Muscle of back (tissue), 11 donors: ENCODE results near the gene SUGCT. TPM values are rescaled to one million over a fixed set of nuclear protein-coding genes. Genes with fewer than 3 reads are reported as not detected.
A peak's percentile ranks its signal among the peaks of the same experiment; 100 is the strongest.
"Not testable (repeated sequence)": the region's sequence is repeated elsewhere in the genome, so short reads cannot be mapped to it uniquely, and the experiment has no call there.

Experiments
- DNase-seq, 3 donors: peaks; one replicate each; pipeline versions ENCODE4 v3.0.0 to v3.0.0-alpha.2; 2013
- polyA plus RNA-seq, 10 donors: library from polyadenylated mRNA; unstranded; fragments of 120-200 nt; gene quantifications; one replicate each; pipeline ENCODE4 v1.2.1, GENCODE V29; 2013; ENCODE audit not compliant: insufficient read length in 10 of 10

SUGCT gene
- polyA plus RNA-seq, 10 donors, result 2.1 to 3.8 (median 3.1) TPM

DNA sequence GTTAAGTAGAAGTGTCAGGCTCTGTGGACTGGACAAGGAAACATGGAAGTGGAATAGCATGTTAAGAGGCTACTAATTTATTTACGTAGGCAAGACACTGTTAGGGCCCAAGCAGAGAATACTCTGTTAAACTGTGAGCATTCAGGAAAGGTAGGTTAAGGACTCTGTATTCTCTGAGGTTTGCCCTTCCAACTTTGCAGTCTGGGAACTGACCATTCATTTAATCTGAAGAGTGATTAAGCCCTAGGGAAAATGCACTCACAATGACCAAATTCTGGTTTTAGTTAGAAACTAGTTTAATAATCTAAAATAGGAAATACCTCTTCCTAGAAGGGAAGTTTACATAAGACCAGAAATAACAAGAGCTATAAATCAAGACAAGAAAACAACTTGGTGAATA, 266.6 kb downstream of the SUGCT start:
- DNase-seq, result no peak

DNA sequence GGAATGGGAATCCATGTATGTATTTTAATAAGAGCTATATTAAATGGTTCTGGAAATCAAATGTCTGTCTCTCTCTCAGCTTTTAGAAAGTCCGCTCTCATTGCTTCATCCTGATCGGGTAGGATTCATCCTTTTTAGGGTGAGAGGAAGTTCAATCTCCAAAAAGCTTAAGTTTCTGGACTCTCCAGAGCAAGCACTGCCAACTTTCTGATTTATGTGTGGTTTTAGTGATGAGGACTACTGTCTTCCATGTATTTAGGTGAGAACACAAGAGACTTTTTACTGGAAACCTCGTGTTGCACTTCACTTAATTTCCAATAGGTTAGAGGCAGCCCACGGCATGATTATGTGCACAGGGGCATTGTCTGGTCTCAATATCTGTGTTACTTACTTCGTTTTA, 267.9 kb downstream of the SUGCT start:
- DNase-seq, result peak; percentile 13 to 75 (median 45)

DNA sequence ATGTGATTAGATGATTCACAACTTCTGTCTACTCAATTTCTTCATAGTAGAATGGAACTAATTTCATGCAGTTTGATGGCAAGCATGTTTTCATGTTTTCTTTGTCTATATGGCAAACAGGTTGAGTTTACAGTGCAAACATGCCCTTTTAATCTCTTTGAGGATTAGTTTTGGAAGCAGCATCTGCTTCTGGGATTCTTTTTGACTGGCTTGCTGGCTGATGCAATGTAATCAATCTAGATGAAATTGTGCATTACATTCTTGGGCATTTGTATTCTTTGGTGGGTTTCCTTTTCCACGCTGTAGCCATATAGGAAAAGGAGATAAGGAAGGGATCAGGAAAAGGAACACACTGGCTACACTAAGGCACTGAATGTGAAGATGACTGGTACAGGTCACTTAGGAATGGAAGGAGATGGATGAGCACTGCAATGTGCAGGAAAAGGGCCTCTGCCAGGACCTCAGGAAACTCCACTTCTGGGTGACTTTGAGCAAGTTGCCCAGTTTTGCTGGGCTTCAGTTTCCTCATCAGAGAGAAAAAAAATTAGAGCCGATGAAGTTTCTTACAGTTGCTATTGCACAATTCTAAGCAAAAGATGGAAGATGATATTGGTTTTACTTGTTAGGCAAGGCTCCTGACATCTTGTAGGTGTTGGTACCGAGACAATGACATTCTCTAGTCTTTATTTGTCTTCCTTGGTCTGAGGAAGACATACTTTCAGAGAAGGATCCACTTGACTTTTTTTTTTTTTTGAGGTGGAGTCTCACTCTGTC, 269.1 kb downstream of the SUGCT start:
- no peak for DNase-seq

DNA sequence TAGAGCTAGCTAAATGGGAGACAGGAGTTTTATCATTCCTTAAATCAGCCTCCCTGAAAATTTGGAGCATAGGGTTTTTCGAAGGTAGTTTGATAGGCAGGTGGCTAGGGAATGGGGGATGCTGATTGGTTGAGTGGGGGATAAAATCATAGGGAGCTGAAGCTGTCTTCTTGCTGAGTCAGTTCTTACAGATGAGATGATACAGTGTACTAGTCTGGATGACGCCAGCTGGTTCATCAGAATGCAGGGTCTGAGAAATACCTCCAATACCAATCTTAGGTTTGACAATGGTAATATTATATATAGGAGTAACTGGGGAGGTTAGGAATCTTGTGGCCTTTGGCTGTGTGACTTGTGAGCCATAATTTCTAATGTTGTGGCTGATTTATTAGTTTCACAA, 271.2 kb downstream of the SUGCT start:
- no peak for DNase-seq

DNA sequence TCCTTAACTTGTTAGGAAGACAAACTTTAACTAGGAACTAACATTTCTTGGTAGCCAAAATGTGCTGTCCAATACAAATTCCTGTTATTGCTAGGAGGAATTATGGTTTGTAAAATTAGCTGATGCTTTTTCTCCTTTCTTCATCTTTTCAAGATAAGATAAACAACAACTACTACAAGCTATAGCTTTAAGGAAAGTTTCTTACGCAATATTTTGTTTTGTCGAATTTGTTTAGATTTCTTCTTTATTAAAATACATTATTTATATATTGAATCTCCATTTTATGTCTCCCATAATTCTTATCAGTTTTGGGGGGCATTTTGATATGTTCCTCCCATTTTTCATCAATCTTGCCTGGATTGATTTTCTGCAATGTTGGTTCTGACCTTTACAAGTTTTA, 277.5 kb downstream of the SUGCT start:
- DNase-seq, result no peak

DNA sequence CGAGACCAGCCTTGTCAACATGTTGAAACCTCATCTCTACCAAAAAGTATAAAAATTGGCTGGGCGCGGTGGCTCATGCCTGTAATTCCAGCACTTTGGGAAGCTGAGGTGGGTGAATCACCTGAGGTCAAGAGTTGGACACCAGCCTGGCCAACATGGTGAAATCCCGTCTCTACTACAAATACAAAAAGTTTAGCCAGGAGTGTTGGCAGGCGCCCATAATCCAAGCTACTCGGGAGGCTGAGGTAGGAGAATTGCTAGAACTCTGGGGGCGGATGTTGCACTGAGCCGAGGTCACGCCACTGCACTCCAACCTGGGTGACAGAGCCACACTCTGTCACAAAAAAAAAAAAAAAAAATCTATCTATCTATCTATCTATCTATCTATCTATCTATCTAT, 279.9 kb downstream of the SUGCT start:
- not testable (repeated sequence) for DNase-seq

DNA sequence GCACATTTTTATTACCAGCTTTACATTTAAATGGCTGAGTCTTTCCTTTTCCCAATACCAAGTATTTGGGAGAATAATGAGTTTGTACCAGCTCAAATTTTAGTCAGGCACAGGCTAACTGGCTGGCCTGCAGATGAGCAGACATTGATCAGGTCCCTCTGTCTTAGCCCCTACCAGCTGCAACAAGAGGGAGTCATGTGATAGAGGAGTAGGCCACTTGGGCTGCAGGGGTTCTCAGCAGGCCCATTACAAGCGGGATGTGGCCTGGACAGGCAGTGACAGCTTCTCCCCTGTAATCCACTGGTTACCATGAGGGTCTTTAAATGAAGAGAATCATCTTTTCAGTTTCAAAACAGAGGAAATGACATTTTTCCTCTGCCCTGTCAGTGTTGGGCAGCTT, 283.6 kb downstream of the SUGCT start:
- DNase-seq, result no peak

DNA sequence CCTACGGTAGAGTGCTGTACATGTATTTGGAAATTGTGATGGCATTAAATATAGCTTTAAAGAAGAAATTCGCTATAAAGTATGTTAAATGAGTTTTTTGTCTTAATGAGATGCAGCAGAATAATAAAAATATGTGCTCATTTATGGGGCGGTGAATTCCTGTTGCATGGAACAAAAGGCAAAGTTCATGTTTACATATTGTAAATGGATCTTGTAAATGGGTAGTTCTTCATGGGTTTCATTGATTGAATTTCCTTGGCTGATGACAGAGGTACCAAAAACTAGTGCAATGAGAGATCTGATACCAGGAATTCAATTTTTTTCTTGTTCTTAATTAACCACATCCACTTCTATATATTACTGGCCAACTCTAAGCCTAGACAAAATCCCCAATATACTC, 284.2 kb downstream of the SUGCT start:
- DNase-seq, result no peak

DNA sequence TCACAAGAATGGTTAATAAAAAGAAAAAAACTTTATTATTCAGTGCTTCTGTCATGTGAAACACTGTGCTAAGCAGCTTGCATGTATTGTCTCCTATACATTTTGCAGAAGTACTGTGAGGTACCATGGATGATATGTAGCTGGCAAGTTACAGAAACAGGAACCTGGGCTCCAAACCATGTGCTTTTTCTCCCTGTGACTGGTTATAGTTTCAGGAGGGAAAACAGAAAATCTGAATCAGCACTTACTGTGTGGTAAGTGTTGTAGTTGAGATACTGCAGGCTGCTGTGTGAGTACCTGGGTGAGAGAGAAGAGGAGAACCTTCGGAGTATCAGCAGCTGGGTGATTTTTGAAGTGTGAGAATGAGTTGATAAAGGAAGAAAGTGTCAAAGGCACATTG, 285.0 kb downstream of the SUGCT start:
- DNase-seq, result no peak

DNA sequence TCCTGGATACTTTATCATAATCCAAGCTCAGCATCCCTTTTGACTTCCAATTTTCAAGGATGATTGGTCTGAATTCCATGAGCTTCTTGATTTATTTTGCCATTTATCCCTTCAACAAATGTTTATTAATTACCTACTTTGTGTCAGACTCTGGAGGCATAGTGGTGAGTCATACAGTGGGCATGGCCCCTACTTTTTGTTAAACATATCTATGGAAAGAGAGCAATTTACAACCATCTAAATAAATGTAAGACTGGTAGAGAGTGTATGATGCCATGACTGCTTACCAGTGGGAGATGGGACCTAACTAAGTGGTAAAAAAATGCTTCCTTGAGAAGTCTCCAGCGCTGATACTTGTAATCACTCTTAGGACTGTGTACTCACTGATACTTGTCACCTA, 286.6 kb downstream of the SUGCT start:
- no peak for DNase-seq

DNA sequence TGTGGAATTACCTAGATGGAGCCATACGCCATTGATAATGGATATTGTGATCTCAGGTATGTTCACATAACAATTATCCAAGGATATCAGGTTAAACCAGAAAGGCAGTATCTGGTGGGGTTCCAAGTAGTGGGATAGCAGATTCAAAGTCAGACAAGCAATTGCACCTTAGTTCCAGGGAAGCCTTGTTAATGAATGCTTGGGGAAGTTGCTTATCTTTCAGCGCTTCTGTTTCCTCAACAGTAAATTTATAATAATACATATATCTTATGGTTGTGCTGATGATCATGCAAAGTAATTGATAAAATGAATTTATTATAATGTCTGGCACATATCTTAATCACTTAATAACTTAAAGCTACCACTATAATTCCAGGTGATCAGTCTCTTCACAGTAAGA, 290.9 kb downstream of the SUGCT start:
- DNase-seq, result no peak

DNA sequence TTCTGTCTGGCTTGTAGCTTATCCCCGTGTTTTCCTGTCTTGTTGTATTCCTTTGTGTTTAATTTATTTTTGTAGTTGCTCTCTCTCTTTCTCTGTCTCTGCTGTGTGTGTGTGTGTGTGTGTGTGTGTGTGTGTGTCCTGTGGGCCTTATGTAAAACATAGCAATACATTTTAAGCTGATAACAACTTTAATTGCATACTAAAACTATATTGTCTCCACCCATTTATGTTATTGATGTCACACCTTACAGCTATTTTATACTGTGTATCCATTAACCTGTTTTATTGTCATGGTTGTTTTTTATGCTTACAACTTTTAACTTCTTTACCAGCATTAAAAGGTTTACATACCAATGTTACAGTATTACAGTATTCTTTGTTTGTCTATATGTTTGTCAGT, 293.6 kb downstream of the SUGCT start:
- no peak for DNase-seq

DNA sequence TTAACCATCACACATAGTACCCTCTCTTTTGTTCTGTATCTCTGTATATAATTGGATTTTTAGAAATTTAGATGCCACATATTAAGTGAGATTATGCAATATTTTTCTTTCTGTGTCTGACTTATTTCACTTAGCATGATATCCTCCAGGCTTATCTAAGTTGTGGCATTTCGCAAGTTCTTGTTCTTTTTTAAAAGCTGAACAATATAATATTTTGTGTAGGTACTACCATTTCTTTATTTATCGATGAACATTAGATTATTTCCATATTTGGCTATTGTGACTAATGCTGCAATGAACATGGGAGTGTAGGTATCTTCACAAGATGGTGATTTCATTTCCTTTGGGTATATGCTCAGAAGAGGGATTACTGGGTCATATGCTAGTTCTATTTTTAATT, 295.0 kb downstream of the SUGCT start:
- DNase-seq, result no peak

DNA sequence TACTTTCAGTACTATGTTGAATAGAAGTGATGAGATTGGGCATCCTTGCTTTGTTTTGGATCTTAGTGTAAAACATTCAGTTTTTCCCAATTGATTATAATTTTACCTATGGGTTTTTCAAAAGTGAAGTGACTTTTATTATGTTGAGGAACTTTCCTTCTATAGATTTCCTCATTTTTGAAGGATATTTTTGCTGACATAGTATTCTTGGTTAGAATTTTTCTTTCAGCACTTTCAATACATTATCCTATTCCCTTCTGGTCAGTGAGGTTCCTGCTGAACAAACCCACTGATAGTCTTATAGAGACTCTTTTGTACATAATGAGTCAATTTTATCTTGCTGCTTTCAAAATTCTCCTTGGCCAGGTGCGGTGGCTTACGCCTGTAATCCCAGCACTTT, 297.2 kb downstream of the SUGCT start:
- DNase-seq, result no peak

DNA sequence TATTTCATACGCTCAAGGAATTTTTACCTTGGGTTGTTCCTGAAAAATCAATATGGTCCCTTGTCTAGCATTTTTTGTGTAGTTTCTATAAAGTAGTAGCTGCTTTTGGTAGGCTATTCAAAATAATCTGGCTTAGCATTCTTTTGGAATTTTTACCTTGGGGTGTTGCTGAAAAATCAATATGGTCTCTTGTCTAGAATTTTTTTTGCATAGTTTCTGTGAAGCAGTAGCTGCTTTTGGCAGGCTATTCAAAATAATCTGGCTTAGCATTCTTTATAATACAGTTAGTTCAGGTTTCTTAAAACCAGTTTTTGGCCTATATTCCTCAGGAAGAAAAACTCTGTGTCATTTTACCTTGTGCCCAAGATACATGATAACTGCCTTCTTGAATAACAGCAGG, 301.9 kb downstream of the SUGCT start:
- peak in 1 of 3 donors; percentile 30 for DNase-seq

DNA sequence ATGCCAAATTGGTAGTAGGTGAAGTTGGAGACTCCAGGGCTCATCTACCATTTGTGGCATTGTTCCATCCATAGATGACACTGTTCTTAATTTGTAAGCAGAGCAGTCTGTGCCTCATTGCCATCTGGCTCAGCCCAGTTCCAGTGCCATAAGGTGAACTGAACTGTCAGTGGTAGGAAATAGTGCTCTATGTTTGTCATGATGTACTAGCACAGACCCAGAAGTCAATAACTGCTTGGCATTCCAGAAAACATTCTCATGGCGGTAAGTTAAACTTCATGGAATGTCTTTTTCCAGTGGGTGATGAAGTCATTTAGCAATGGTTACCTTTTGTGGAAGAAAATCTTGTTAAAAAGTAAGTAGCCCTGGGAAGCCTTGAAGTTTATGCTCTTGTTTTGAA, 302.7 kb downstream of the SUGCT start:
- DNase-seq, result peak; percentile 6 to 92 (median 32)

DNA sequence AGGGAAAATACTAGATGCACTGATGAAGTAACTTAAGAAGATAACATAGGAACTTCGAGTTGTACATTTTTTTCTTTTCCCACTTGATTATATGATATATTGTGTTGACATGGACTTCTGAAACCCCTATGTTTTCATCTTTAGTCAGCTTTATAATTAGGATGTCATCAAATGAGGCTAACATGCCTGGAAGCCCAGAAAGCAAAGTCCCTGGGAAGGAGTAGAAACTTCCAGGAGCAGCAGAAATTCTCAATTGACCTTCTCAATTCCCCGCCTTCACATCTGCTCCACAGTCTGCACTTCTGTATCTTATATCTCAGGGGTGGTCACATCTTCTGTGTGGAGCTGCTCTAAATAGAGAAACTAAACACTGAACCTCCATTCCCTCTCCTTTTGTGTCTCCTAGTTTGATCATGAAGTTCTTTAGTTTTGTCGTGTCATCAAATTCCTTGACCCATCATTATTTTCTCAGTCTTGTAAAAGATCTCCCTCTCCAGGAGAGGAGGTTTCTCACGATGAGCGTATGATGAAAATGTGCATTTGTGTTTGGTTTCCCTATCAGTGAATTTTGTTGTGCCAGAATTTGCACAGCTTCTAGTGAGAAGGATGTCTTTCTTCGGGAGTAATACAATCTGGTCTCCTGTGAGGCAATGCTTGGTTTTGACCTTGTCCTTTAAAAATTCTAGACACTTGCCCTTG, 303.3 kb downstream of the SUGCT start:
- DNase-seq, result no peak

DNA sequence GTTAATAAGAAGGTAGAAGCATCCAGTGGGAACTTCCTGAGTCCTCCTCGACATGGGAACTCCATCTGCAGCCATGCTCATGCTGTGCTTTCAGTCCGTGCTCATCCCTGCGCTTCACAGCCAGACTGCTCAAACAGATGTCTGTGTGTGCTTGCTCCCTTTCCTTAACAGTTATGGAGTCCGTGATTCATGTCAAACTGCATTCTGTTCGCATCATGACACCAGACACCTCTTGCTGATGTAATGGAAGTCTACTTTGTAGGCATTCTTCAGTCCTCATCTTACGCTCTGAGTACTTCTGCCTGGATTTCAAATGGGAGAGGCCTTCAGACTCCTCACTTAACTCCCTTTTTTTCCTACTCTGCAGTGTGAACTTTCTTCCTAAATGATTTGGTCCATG, 304.9 kb downstream of the SUGCT start:
- DNase-seq, result no peak

DNA sequence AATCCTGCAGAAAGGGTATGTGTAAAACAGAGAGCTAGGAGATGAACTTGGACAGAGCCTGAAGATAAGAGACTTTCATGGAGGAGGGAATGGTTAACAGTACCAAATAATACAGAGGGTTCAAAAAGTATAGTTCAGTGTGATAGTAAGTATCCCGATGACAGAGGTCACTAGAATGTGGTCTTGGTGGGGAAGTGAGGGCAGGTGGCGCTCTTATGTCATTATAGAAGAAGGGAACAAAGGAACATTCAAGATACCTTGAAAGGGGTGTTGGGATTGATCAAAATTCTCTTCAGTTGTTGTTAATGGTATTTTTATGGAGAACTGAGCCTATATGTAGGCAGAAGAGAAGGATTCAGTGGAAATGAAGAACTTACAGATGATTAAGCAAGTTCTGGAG, 312.5 kb downstream of the SUGCT start:
- DNase-seq, result no peak

DNA sequence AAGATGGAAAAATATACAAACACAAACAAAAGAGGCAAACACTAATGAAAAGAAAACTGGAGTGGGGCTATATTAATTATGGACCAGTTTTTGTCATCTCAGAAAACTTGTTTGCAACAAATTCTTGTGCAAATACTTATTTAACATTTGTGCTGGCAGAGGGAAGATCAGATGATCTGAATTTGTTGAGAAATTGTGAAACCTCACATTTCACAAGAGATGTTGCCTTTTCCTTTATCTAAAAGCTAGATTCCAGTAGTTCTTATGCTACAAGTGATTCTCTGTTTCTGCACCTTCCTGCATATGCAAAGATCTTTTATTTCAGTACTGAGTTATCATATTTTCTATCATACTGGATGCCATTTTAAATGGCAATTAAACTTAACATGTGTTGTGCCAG, 320.7 kb downstream of the SUGCT start:
- no peak for DNase-seq

DNA sequence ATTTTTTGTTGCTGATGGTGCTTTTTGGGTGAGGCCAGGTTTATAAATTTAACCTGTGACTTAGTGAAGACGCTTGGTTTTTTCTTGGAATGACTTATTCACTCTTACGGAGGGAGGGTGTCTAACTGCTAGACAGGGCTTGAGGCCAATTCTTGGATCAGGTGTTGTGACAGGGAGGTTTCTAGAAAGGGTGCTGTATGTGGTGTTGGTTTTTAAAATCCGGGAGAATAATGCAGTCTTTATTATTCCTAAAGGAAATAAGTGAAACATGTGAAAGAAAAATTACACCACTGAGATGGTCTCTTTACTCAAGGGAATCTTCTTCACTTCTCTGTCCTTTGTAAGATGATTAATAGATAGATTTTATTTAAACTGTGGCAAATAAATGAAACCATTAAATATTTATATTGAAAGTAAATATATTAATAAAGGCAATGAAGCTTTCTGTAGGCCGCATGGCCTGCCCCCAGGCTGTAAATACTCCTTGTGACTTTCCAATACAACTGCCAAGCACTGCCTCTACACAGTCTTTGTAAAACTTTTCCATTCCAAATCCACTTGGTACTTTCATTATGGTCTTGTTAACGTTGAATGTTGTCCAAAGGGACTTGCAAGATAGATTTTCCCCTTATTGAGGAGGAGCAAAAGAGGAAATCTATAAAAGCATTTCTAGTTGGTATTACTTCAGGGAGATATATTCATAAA, 323.1 kb downstream of the SUGCT start:
- no peak for DNase-seq

DNA sequence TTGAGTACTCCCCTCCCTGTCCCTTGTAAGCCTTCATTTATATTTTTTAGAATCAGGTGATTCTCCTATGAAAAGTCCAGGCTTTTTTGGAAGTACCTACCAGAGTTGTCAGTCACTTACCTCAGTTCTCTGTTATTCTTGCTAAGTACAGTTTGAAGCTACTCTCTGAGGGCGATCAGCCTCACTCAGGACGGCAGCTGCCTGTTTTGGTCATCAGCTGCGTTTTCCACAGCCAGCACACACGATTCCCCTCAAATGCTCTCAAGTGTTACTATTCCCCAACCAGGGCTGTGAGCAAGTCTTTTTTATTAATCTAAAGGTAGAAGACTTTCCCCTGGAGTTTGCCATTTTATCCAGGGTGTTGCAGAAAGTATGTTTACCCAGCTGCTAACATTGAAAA, 328.6 kb downstream of the SUGCT start:
- peak; percentile 20 to 74 (median 39) for DNase-seq
